ENCODE results near the gene MAPK1IP1L.

Gene MAPK1IP1L

GRCh38 chr14:55066223-55066622 is 14.8 kb downstream of the MAPK1IP1L start:
- no peak for DNase-seq (ENCODE audit: low read depth in 1 of 2, low spot score in 1 of 2)
- Histone ChIP-seq H3K27me3 (ENCODE audit: insufficient read depth, poor library complexity, severe bottlenecking) (no peaks in the 10 kb centered on the region), H3K4me3 (replicated peaks; ENCODE audit: insufficient read depth, low read length) (no peak overlapping the region), H3K27ac (replicated peaks) (no peak overlapping the region)
- TF ChIP-seq REST (IDR thresholded peaks at IDR 0.05; ENCODE audit: insufficient replicate concordance, low read depth) (no peak), POLR2AphosphoS5 (IDR thresholded peaks at IDR 0.05; ENCODE audit: low read depth) (no peak), SPI1 (IDR thresholded peaks at IDR 0.05; ENCODE audit: borderline replicate concordance, low read depth) (no peak), CTCF (IDR thresholded peaks at IDR 0.05; ENCODE audit: insufficient read depth, low read length) (no peak), GABPA (IDR thresholded peaks at IDR 0.05; ENCODE audit: low read depth) (no peak)

- no peak for DNase-seq (ENCODE audit: low read depth in 1 of 2, low spot score in 1 of 2)
- Histone ChIP-seq H3K27ac (replicated peaks) (no peak overlapping the region), H3K27me3 (ENCODE audit: insufficient read depth, poor library complexity, severe bottlenecking) (no peaks in the 10 kb centered on the region), H3K4me3 (replicated peaks; ENCODE audit: insufficient read depth, low read length) (no peak overlapping the region)
- TF ChIP-seq REST (IDR thresholded peaks at IDR 0.05; ENCODE audit: insufficient replicate concordance, low read depth): no peak
- no peak for TF ChIP-seq POLR2AphosphoS5 (IDR thresholded peaks at IDR 0.05; ENCODE audit: low read depth)
These were observed 19.5 kb downstream of the MAPK1IP1L start for GRCh38 chr14:55070981-55071411.

GRCh38 chr14:55071870-55072640 is 20.6 kb downstream of the MAPK1IP1L start:
- DNase-seq (ENCODE audit: low read depth in 1 of 2, low spot score in 1 of 2): no peak
- no peak for TF ChIP-seq GABPA (IDR thresholded peaks at IDR 0.05; ENCODE audit: low read depth)
- TF ChIP-seq SPI1 (IDR thresholded peaks at IDR 0.05; ENCODE audit: borderline replicate concordance, low read depth): no peak
- no peak for TF ChIP-seq REST (IDR thresholded peaks at IDR 0.05; ENCODE audit: insufficient replicate concordance, low read depth)
- no peak for TF ChIP-seq POLR2AphosphoS5 (IDR thresholded peaks at IDR 0.05; ENCODE audit: low read depth)
- TF ChIP-seq CTCF (IDR thresholded peaks at IDR 0.05; ENCODE audit: insufficient read depth, low read length): no peak
- H3K27ac ChIP-seq (replicated peaks): no peak overlapping the region
- H3K27me3 ChIP-seq (ENCODE audit: insufficient read depth, poor library complexity, severe bottlenecking): no peaks in the 10 kb centered on the region
- no peak overlapping the region for H3K4me3 ChIP-seq (replicated peaks; ENCODE audit: insufficient read depth, low read length)
